SJCRH30 (cell line): ENCODE results near the gene IKZF4. TPM values are rescaled to one million over a fixed set of nuclear protein-coding genes. Genes with fewer than 3 reads are reported as not detected.
"Not testable (repeated sequence)": the region's sequence is repeated elsewhere in the genome, so short reads cannot be mapped to it uniquely, and the experiment has no call there.

ENCODE experiments used
- DNase-seq, 2 experiments: peaks; one replicate each; pipeline ENCODE4 v3.0.0-alpha.2; 2015 to 2020
- H3K27ac ChIP-seq: fragments of 250-450 bp; sonication (Bioruptor Pico); 2 replicates; pipeline ENCODE4 v1.5.1; 2020; ENCODE audit warnings: mild to moderate bottlenecking, moderate library complexity
- H3K27me3 ChIP-seq: fragments of 250-450 bp; sonication (Bioruptor Pico); 2 replicates; pipeline ENCODE4 v1.5.1; 2020; ENCODE audit warnings: mild to moderate bottlenecking, moderate library complexity
- H3K36me3 ChIP-seq: fragments of 250-450 bp; sonication (Bioruptor Pico); 2 replicates; pipeline ENCODE4 v1.5.1; 2020; ENCODE audit warnings: mild to moderate bottlenecking, moderate library complexity
- H3K4me1 ChIP-seq: fragments of 250-450 bp; sonication (Bioruptor Pico); 2 replicates; pipeline ENCODE4 v1.5.1; 2020; ENCODE audit warnings: mild to moderate bottlenecking, moderate library complexity
- H3K4me3 ChIP-seq: fragments of 250-450 bp; sonication (Bioruptor Pico); 2 replicates; pipeline ENCODE4 v1.5.1; 2020; ENCODE audit warnings: mild to moderate bottlenecking, moderate library complexity
- H3K9me3 ChIP-seq: fragments of 250-450 bp; sonication (Bioruptor Pico); replicated peaks from 2 replicates; pipeline ENCODE4 v1.5.1; 2020; ENCODE audit warnings: mild to moderate bottlenecking, moderate library complexity
- total RNA-seq: library from RNA; depleted of rRNA; stranded (reverse); fragments of >200 nt; shearing (Covaris generic); gene quantifications from 2 replicates; pipeline ENCODE4 v1.2.3, GENCODE V29; 2014; rRNA removed

IKZF4 gene
- total RNA-seq: 1.7 and 2.2 TPM in 2 replicates

DNA sequence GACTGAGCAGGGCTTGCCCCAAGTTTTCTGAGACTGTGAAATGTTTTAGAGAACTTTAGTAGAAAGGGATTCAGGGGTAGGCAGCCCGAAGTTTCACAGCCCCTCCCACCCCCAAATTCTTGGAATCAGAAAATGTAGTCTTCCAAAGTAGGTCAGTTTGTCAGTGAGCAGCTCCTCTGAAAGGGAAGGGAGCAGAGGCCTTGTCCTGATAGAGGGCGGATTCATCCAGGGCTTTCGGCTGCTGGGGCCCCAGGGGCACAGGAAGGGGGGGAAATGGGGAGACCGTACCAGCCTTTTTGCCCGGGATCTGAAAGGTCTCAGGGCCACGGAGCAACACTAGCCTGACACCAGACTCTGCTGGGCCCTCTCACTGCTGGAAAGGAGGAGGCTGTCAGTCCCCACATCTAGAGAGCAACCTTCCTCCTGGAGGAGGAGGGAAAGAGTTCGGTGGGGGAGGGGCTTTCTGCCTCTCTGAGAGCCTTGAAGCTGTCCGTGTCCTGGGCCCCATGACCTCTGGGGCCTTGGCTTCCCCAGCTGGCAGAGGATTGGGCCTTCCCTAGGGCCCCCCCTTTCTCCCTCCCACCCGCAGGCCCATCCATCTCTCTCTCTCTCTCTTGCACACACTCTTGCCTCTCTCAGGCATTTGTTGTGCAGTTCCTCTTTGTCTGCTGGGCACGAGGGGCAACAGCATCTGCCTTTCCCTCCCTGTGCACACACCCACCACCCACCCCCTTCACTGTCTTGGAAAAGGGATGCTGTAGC is at the start of gene IKZF4:
IKZF4 (plus strand) TSS at position 621 of the 762 bp plus-strand sequence. CDS start 451 bp downstream, outside the sequence.
- DNase-seq: no peak
- H3K4me3 ChIP-seq: no peak within 1 kb of the TSS
- no peaks in the 10 kb centered on the region for H3K9me3 ChIP-seq
- no peaks in the 10 kb centered on the region for H3K27me3 ChIP-seq
- no peaks in the 10 kb centered on the region for H3K36me3 ChIP-seq
- H3K27ac ChIP-seq: no peak within 1 kb of the TSS
- H3K4me1 ChIP-seq: no peaks in the 10 kb centered on the region

DNA sequence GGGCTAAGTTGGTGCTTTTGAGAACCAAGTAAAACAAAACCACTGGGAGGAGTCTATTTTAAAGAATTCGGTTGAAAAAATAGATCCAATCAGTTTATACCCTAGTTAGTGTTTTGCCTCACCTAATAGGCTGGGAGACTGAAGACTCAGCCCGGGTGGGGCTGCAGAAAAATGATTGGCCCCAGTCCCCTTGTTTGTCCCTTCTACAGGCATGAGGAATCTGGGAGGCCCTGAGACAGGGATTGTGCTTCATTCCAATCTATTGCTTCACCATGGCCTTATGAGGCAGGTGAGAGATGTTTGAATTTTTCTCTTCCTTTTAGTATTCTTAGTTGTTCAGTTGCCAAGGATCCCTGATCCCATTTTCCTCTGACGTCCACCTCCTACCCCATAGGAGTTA is 48.8 kb upstream of the IKZF4 start:
- Histone ChIP-seq H3K4me1 (no peaks in the 10 kb centered on the region; the same call in 1 of the 2 replicates), H3K27me3 (no peaks in the 10 kb centered on the region), H3K36me3 (peaks cover 12% of the 10 kb centered on the region; the same call in 1 of the 2 replicates), H3K27ac (no peak overlapping the region), H3K9me3 (no peaks in the 10 kb centered on the region), H3K4me3 (no peak overlapping the region)
- no peak for DNase-seq

DNA sequence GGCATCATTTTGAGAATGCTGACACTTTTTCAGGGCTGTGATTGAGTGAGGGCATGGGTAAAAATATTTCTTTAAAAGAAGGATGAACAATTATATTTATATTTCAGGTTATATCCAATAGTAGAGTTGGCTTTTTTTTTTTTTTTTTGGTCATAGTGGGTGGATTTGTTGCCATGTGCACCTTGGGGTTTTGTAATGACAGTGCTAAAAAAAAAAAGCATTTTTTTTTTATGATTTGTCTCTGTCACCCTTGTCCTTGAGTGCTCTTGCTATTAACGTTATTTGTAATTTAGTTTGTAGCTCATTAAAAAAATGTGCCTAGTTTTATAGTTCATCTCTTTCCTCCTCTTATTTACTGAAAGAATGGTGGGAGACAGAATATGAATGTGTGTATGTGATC is 48.4 kb upstream of the IKZF4 start:
- Histone ChIP-seq H3K9me3 (no peaks in the 10 kb centered on the region), H3K36me3 (peaks cover 12% of the 10 kb centered on the region; the same call in 1 of the 2 replicates), H3K4me3 (peak overlapping the region; percentile 53), H3K27ac (peak overlapping the region; percentile 44; the same call in 1 of the 2 replicates), H3K4me1 (no peaks in the 10 kb centered on the region; the same call in 1 of the 2 replicates), H3K27me3 (no peaks in the 10 kb centered on the region)
- DNase-seq: no peak

DNA sequence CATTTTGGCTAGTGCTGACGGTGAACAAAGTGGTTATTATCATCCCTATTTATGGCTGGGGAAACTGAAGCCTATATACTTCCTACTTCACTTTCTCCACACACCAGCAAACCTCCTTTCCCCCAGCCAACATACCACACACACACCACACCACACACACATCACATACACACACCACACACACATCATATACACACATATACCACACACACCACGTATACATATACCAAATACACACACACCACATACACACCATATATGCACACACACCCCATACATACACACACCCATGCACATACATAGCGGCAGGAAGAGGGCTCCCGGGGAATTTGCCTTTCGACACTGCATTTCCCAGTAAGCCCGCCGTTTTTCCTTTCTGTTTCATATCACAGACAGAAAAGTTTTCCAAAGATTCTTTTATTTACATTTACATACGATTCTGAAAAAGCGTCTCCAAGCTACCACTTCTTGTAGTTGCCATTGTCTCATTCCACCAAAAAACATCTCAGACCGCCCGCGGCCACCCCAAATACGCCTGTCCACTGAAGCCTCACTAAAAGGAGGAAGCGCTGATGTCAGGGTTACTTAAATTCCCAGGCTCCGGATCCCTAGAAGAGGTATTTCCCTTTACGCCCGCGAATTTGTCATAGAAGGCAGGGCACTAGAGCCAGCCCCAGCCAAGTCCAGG is 47.8 kb upstream of the IKZF4 start:
- Histone ChIP-seq H3K9me3 (no peaks in the 10 kb centered on the region), H3K36me3 (peaks cover 12% of the 10 kb centered on the region; the same call in 1 of the 2 replicates), H3K4me1 (no peaks in the 10 kb centered on the region; the same call in 1 of the 2 replicates), H3K27me3 (no peaks in the 10 kb centered on the region), H3K27ac (peak overlapping the region; percentile 44), H3K4me3 (peak overlapping the region; percentile 53)
- DNase-seq: no peak

DNA sequence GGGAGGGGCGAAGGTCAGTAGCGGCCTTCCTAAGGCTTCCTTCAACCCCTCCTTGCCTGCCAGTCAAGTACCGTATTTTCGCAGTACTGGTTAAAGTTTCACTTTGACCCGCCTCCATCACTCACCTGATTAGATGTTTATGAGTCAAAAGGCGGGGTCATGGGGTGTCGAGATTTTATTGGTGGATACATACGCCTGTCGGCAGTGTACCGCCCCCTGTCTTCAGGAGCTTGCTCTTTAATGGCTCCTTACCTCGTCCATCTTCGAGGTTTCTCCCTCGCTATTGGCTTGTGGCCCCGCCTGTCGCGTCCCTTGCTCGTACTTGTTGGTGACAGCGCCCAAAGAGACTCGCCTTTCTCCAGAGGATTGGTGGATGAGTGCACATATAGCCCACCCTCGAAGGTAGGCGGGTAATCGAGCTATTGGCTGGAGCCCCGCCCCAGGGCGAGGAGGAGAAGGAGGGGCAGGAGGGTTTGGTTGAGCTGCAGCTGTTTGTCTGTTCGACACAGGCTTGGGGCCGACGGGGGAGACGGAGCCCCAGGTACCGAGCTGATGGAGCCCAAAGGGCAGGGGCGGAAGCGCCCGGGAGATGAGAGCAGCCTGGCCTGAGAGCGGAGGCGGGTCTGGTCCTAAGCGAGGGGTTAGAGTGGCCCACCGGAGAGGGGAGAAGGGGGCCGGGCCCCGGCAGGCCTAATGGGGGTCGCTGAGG is 47.1 kb upstream of the IKZF4 start, which contains the start of gene RAB5B:
RAB5B (plus strand) TSS at position 480 of the 709 bp plus-strand sequence. CDS start 12,883 bp downstream, outside the sequence.
- no peaks in the 10 kb centered on the region for H3K9me3 ChIP-seq
- peak within 1 kb of the TSS; percentile 93 for H3K27ac ChIP-seq
- peaks cover 9% of the 10 kb centered on the region; the same call in 1 of the 2 replicates for H3K36me3 ChIP-seq
- no peaks in the 10 kb centered on the region for H3K27me3 ChIP-seq
- H3K4me3 ChIP-seq: peak within 1 kb of the TSS; percentile 98
- DNase-seq: peak; percentile 100
- no peaks in the 10 kb centered on the region; the same call in 1 of the 2 replicates for H3K4me1 ChIP-seq

GRCh38 chr12:55974308-55974730 is 46.5 kb upstream of the IKZF4 start:
- H3K27ac ChIP-seq: peak overlapping the region; percentile 93
- no peaks in the 10 kb centered on the region for H3K27me3 ChIP-seq
- peaks cover 8% of the 10 kb centered on the region for H3K36me3 ChIP-seq
- H3K4me3 ChIP-seq: peak overlapping the region; percentile 98
- no peaks in the 10 kb centered on the region; the same call in 1 of the 2 replicates for H3K4me1 ChIP-seq
- peak; percentile 52 to 55 for DNase-seq
- no peaks in the 10 kb centered on the region for H3K9me3 ChIP-seq

- Histone ChIP-seq H3K36me3 (peaks cover 17% of the 10 kb centered on the region), H3K4me3 (no peak overlapping the region), H3K4me1 (no peaks in the 10 kb centered on the region), H3K9me3 (no peaks in the 10 kb centered on the region), H3K27me3 (no peaks in the 10 kb centered on the region), H3K27ac (no peak overlapping the region)
- DNase-seq: no peak
These were observed 42.5 kb upstream of the IKZF4 start for GRCh38 chr12:55978393-55978792.

DNA sequence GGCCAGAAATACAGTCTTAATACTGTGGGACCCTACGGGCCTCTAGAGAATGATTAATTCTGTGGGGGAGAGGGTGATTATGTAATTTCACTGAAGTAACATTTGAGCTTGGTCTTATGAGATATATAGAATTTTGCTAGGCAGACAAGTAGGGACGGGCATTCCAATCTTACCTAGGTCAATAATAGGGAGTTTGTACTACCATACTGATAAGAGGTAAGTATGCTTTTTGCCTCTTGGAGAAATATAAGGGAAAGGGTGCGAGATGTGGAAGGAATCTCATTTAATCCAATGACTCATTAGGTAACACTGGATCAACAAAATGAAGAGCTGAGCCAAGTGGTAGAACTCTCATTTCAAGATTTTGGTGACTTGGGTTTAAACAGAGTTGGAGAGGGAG is 41.8 kb upstream of the IKZF4 start:
- Histone ChIP-seq H3K36me3 (peaks cover 17% of the 10 kb centered on the region), H3K4me1 (no peaks in the 10 kb centered on the region), H3K9me3 (no peaks in the 10 kb centered on the region), H3K4me3 (no peak overlapping the region), H3K27me3 (no peaks in the 10 kb centered on the region), H3K27ac (no peak overlapping the region)
- DNase-seq: no peak

DNA sequence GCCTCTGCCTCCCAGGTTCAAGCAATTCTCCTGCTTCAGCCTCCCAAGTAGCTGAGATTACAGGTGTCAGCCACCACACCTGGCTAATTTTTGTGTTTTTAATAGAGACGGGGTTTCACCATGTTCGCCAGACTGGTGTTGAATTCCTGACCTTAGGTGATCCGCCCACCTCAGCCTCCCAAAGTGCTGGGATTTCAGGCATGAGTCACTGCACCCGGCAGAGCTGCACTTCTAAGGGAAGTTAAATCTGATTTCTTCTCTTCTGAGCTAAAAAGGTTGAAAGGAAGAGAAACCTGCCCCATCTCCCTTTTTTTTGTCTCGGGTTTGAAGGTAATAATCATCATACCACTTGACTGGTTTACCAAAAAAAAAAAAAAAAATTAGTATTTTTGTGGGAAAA is 39.0 kb upstream of the IKZF4 start:
- not testable (repeated sequence) for DNase-seq, H3K4me3 ChIP-seq, H3K27me3 ChIP-seq, H3K9me3 ChIP-seq, H3K27ac ChIP-seq
- Histone ChIP-seq H3K4me1 (peaks cover 12% of the 10 kb centered on the region), H3K36me3 (peaks cover 25% of the 10 kb centered on the region)

GRCh38 chr12:55982319-55982936 is 38.4 kb upstream of the IKZF4 start:
- no peak for DNase-seq
- Histone ChIP-seq H3K4me3 (no peak overlapping the region), H3K9me3 (no peaks in the 10 kb centered on the region), H3K36me3 (peaks cover 25% of the 10 kb centered on the region), H3K27ac (no peak overlapping the region), H3K4me1 (peaks cover 12% of the 10 kb centered on the region), H3K27me3 (no peaks in the 10 kb centered on the region)

DNA sequence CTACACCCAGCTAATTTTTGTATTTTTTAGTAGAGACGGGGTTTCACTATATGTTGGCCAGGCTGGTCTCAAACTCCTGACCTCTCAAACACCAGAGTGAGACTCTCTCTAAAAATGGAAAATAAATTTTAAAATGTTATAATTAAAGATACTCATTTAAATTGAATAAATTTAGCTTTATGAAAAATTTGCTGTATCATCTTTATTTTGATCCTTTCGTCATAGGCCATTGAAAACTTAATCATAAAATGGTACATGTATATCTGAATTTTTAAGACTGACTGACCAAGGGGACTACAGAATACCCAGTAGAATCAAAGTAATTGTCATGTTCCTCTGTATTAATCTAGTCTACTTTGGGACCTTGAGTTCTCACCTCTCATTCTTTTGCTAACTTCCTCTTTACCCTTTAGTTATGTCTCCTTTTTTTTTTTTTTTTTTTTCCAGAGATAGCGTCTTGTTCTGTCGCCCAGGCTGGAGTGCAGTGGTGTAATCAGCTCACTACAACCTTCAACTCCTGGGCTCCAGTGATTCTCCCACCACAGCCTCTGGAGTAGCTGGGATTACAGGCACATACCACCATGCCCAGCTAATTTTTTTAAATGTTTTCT is 37.5 kb upstream of the IKZF4 start:
- no peak for DNase-seq
- Histone ChIP-seq H3K4me1 (peaks cover 12% of the 10 kb centered on the region), H3K36me3 (peaks cover 32% of the 10 kb centered on the region), H3K9me3 (no peaks in the 10 kb centered on the region), H3K27me3 (no peaks in the 10 kb centered on the region), H3K4me3 (no peak overlapping the region), H3K27ac (no peak overlapping the region)

DNA sequence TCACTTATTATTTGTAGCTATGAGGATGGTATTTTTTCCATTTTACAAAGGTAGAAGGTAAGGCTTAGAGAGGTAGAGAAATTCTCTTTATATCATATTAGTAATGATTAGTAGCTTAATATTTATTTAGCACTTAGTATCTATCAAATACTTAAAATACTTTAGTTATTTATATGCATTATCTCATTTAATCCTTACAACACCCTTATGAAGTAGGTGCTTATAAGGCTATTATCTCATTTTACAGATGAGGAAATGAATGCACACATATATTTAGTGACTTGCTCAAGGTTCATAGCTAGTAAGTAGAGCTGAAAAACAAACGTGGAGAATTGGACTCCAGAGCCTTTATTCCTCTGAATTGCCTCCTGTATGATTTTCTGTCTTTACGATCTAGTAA is 36.0 kb upstream of the IKZF4 start:
- Histone ChIP-seq H3K36me3 (peaks cover 39% of the 10 kb centered on the region), H3K27me3 (no peaks in the 10 kb centered on the region), H3K4me3 (no peak overlapping the region), H3K27ac (no peak overlapping the region), H3K9me3 (no peaks in the 10 kb centered on the region), H3K4me1 (peaks cover 12% of the 10 kb centered on the region)
- DNase-seq: no peak

- H3K27ac ChIP-seq: no peak overlapping the region
- peaks cover 39% of the 10 kb centered on the region for H3K36me3 ChIP-seq
These were observed 35.5 kb upstream of the IKZF4 start for GRCh38 chr12:55985341-55985740.

DNA sequence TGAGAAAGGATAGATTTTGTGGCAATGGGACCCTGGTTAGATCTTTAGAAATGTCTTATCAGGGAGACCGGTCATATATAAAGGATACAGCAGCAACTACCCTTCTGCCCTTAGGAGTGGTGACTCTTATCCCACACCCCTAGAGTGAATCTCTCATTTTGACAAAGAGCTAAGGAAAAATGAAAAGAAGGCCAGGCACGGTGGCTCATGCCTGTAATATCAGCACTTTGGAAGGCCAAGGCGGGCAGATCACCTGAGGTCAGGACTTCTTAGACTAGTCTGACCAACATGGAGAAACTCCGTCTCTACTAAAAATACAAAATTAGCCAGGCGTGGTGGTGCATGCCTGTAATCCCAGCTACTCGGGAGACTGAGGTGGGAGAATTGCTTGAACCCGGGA is 34.9 kb upstream of the IKZF4 start:
- not testable (repeated sequence) for H3K27ac ChIP-seq
- DNase-seq: peak in 1 of 2 experiments; percentile 14
- H3K36me3 ChIP-seq: peaks cover 40% of the 10 kb centered on the region

More at GRCh38 chr12:55985341-55985740, 35.5 kb upstream of the IKZF4 start:
- no peak overlapping the region for H3K4me3 ChIP-seq
- peaks cover 12% of the 10 kb centered on the region for H3K4me1 ChIP-seq
- H3K27me3 ChIP-seq: no peaks in the 10 kb centered on the region
- DNase-seq: no peak
- H3K9me3 ChIP-seq: no peaks in the 10 kb centered on the region

More for the DNA sequence above, 34.9 kb upstream of the IKZF4 start:
- not testable (repeated sequence) for H3K9me3 ChIP-seq, H3K4me3 ChIP-seq, H3K27me3 ChIP-seq
- H3K4me1 ChIP-seq: peaks cover 12% of the 10 kb centered on the region
